Right lobe of liver (tissue), 6 donors: ENCODE results near the gene SLC25A47. TPM values are rescaled to one million over a fixed set of nuclear protein-coding genes. Genes with fewer than 3 reads are reported as not detected.
"Not testable (repeated sequence)": the region's sequence is repeated elsewhere in the genome, so short reads cannot be mapped to it uniquely, and the experiment has no call there.

ENCODE experiments used
- ATAC-seq, 4 donors: fragments of 200-7000 bp; cut with Tn5 transposase; one replicate each; pipeline ENCODE4 v1.9.1; 2020; ENCODE audit warnings: mild to moderate bottlenecking in 4 of 4, moderate library complexity in 4 of 4
- DNase-seq, 3 donors: peaks; one replicate each; pipeline ENCODE4 v3.0.0-alpha.2; 2020
- H3K27ac ChIP-seq, 3 donors: fragments of 200-600 bp; one replicate each; pipeline ENCODE4 v1.8.0; 2022
- H3K27me3 ChIP-seq, 2 donors: fragments of 200-600 bp; one replicate each; pipeline ENCODE4 v1.8.0; 2022
- H3K36me3 ChIP-seq, 4 donors: fragments of 200-600 bp; sonication (generic) in 1 of 4; one replicate each; pipeline versions ENCODE4 v1.5.1 to v1.8.0; 2017 to 2022; ENCODE audit warnings: control low read depth in 1 of 4
- H3K4me1 ChIP-seq, 4 donors: fragments of 200-600 bp; sonication (generic) in 1 of 4; one replicate each; pipeline versions ENCODE4 v1.5.1 to v1.8.0; 2017 to 2022; ENCODE audit warnings: control low read depth in 1 of 4
- H3K4me3 ChIP-seq, 3 donors: fragments of 200-600 bp; one replicate each; pipeline ENCODE4 v1.8.0; 2022
- H3K9me3 ChIP-seq, 4 donors: fragments of 200-600 bp; sonication (generic) in 1 of 4; one replicate each; pipeline versions ENCODE4 v1.5.1 to v1.8.0; 2017 to 2022; ENCODE audit warnings: control low read depth in 1 of 4
- CTCF ChIP-seq, 4 donors: fragments of 200-600 bp in 3 of 4; fragments of 450-650 bp in 1 of 4; IDR thresholded peaks; one replicate each; pipeline versions ENCODE4 v1.5.1 to v1.8.0; 2016 to 2022; ENCODE audit warnings: antibody characterized with exemption in 4 of 4, mild to moderate bottlenecking in 2 of 4
- POLR2A ChIP-seq: fragments of 450-650 bp; IDR thresholded peaks from one replicate; pipeline ENCODE4 v1.6.1; 2017; ENCODE audit warnings: antibody characterized with exemption, mild to moderate bottlenecking
- WGBS: methylation state at CpG from one replicate; pipeline ENCODE4 v1.1.6; 2018; ENCODE audit warnings: low coverage, low lambda C conversion rate; ENCODE audit not compliant: insufficient coverage; ENCODE audit errors: missing lambda C conversion rate; 5-methylcytosine and 5-hydroxymethylcytosine counted together
- intact Hi-C, 2 donors: fragments of 100-400 bp; cut with DNase I; formaldehyde crosslinking; loops; one replicate each; pipeline versions ENCODE4 v1.11.2 to v1.14.1; 2022
- total RNA-seq, 6 experiments: library from RNA; depleted of rRNA in 2 of 6; stranded (reverse); fragments of >200 nt in 2 of 6; fragmentation: NEBNext Ultra II Directional in 3 of 6; extraction: Animal tissue kit (Norgen Biotek cat#: 25700) in 3 of 6; gene quantifications; one replicate each; pipeline versions ENCODE4 v1.1.0 to v1.2.4, GENCODE V29; 2016 to 2023
- donor health status: DM: no; HTN: yes; CAD: no.
- donor health status: DM: no; HTN: no; CAD: no.
- donor health status: DM: no; HTN: no; CAD: no.
- donor health status: DM: no; HTN: yes; CAD: no.
- donor health status: DM: no; HTN: yes; CAD: no.

Gene SLC25A47
- total RNA-seq, 6 experiments from 2014 or later, result 74.8 to 378 (median 229) TPM

GRCh38 chr14:100282766-100283419 is 40.2 kb upstream of the SLC25A47 start:
- Histone ChIP-seq H3K9me3 (no peaks in the 10 kb centered on the region), H3K36me3 (no peaks in the 10 kb centered on the region), H3K4me3 (no peak overlapping the region), H3K27me3 (no peaks in the 10 kb centered on the region), H3K27ac (no peak overlapping the region), H3K4me1 (peaks cover 0 to 4% (median 0%) of the 10 kb centered on the region in 4 donors)
- intact Hi-C loops, result no loop called here
- DNase-seq, result no peak
- WGBS, result 74% methylated on average over 5 of the region's 9 CpGs
- TF ChIP-seq CTCF (IDR thresholded peaks at IDR 0.05) (no peak), POLR2A (no peak)
- no peak for ATAC-seq

- ATAC-seq, H3K27ac ChIP-seq: not testable (repeated sequence)
Measured at GRCh38 chr14:100283436-100283835, 39.7 kb upstream of the SLC25A47 start.

GRCh38 chr14:100283984-100284881 is 38.9 kb upstream of the SLC25A47 start:
- WGBS, result 63% methylated on average over 16 of the region's 26 CpGs
- Histone ChIP-seq H3K27me3 (no peaks in the 10 kb centered on the region), H3K4me3 (peak overlapping the region; percentile 70 to 89 (median 79)), H3K9me3 (no peaks in the 10 kb centered on the region), H3K27ac (no peak overlapping the region), H3K4me1 (peaks cover 0 to 4% (median 0%) of the 10 kb centered on the region in 4 donors), H3K36me3 (no peaks in the 10 kb centered on the region)
- ATAC-seq, result no peak
- DNase-seq, result no peak
- TF ChIP-seq CTCF (IDR thresholded peaks at IDR 0.05) (no peak), POLR2A (no peak)
- intact Hi-C loops, result no loop called here

More at GRCh38 chr14:100283436-100283835, 39.7 kb upstream of the SLC25A47 start:
- H3K4me1 ChIP-seq, H3K27me3 ChIP-seq, intact Hi-C loops, H3K36me3 ChIP-seq, DNase-seq, H3K4me3 ChIP-seq, H3K9me3 ChIP-seq: not testable (repeated sequence)
- WGBS, result no CpG with 5 or more reads among the region's 9 CpGs

- peaks cover 0 to 4% (median 0%) of the 10 kb centered on the region in 4 donors for H3K4me1 ChIP-seq
- intact Hi-C loops, result no loop called here
- peak overlapping the region; percentile 84 to 90 (median 89) for H3K27ac ChIP-seq
- ATAC-seq (peak; percentile 86 to 97 (median 90)), DNase-seq (peak; percentile 76 to 82 (median 79))
- H3K36me3 ChIP-seq, result no peaks in the 10 kb centered on the region
- H3K9me3 ChIP-seq, result no peaks in the 10 kb centered on the region
- no peaks in the 10 kb centered on the region for H3K27me3 ChIP-seq
- TF ChIP-seq POLR2A (peak; percentile 41), CTCF (IDR thresholded peaks at IDR 0.05) (peak; percentile 70 to 83 (median 78))
- WGBS, result 1% methylated on average over 22 of the region's 82 CpGs
- peak overlapping the region; percentile 70 to 89 (median 79) for H3K4me3 ChIP-seq
Measured at GRCh38 chr14:100285021-100285912, 37.9 kb upstream of the SLC25A47 start.
